HepG2 (cell line): Measurements from ENCODE around the gene KRTAP10-4. TPM values are rescaled to one million over a fixed set of nuclear protein-coding genes. Genes with fewer than 3 reads are reported as not detected.

ENCODE experiments used
- ATAC-seq: fragments of 200-7000 bp; cut with Tn5 transposase; 3 replicates; pipeline ENCODE4 v1.9.1; 2020; ENCODE audit warnings: mild to moderate bottlenecking, moderate library complexity
- BruUV-seq: library from RNA; stranded (reverse); fragments of 400-500 nt; replicated peaks from 2 replicates; lab custom pipeline; 2021; lab: Mats Ljungman, UMichigan
- CTCF ChIA-PET: fragments of 300-600 bp; formaldehyde crosslinking; extraction: SDS; loops from one replicate; lab custom pipeline; 2021; ENCODE audit warnings: low total read pairs, inconsistent platforms, low intra/inter-chr PET ratio; lab: Yijun Ruan, JAX
- POLR2A ChIA-PET: fragments of 350-600 bp; sonication (Branson Sonifier 250); formaldehyde crosslinking; loops from one replicate; lab custom pipeline; 2020; ENCODE audit warnings: antibody characterized with exemption, inconsistent platforms; lab: Yijun Ruan, JAX
- DNase-seq: peaks from one replicate; pipeline ENCODE4 v3.0.0-alpha.2; 2015; ENCODE audit warnings: low spot score
- FAIRE-seq: peaks from 3 replicates; lab custom pipeline; 2011; peaks lifted over from hg19 to GRCh38; lab: Jason Lieb, UNC
- H2AFZ ChIP-seq: one replicate; pipeline ENCODE4 v1.6.1; 2011; ENCODE audit warnings: low read length, inconsistent platforms
- H3K27ac ChIP-seq: fragments of 300-600 bp; 3 replicates; pipeline ENCODE4 v1.8.0; 2011; ENCODE audit warnings: mixed run types, mild to moderate bottlenecking, mixed read lengths, low read length, inconsistent platforms; ENCODE audit not compliant: insufficient read depth; ENCODE audit errors: extremely low read length
- H3K27me3 ChIP-seq, 2 experiments: fragments of 200-600 bp in 1 of 2; 2 replicates in 1 of 2; 3 replicates in 1 of 2; pipeline versions ENCODE4 v1.6.0 to v1.8.0; 2011; ENCODE audit warnings: low read length in 2 of 2, mild to moderate bottlenecking in 2 of 2, moderate library complexity in 2 of 2, inconsistent platforms in 1 of 2; ENCODE audit not compliant: insufficient read depth in 2 of 2, control insufficient read depth in 1 of 2
- H3K36me3 ChIP-seq, 2 experiments: fragments of 200-600 bp in 1 of 2; replicated peaks in 1 of 2; 2 replicates in 1 of 2; 3 replicates in 1 of 2; pipeline versions ENCODE4 v1.5.1 to v1.8.0; 2011; ENCODE audit warnings: low read length in 2 of 2, inconsistent platforms in 1 of 2; ENCODE audit not compliant: insufficient read depth in 2 of 2, control insufficient read depth in 1 of 2
- H3K4me1 ChIP-seq: 2 replicates; pipeline ENCODE4 v1.5.1; 2012; ENCODE audit warnings: low read length, inconsistent platforms; ENCODE audit not compliant: insufficient read depth
- H3K4me2 ChIP-seq: 2 replicates; pipeline ENCODE4 v1.6.0; 2011; ENCODE audit warnings: low read depth, low read length, inconsistent platforms
- H3K4me3 ChIP-seq, 3 experiments: fragments of 200-600 bp in 1 of 3; sonication (generic), shearing (Covaris generic) in 1 of 3; replicated peaks in 1 of 3; 2 replicates each; pipeline ENCODE4 v1.5.1; 2011 to 2016; ENCODE audit warnings: low read length in 3 of 3, inconsistent platforms in 2 of 3, low read depth in 2 of 3, mild to moderate bottlenecking in 2 of 3, control low read depth in 1 of 3, mixed read lengths in 1 of 3; ENCODE audit not compliant: insufficient read depth in 1 of 3
- H3K79me2 ChIP-seq: one replicate; pipeline ENCODE4 v1.6.1; 2011; ENCODE audit warnings: low read length, inconsistent platforms; ENCODE audit not compliant: insufficient read depth
- H3K9ac ChIP-seq: 2 replicates; pipeline ENCODE4 v1.6.0; 2011; ENCODE audit warnings: mild to moderate bottlenecking, low read depth, low read length, inconsistent platforms; ENCODE audit not compliant: insufficient read depth
- H3K9me3 ChIP-seq: 2 replicates; pipeline ENCODE4 v1.5.1; 2012; ENCODE audit warnings: mild to moderate bottlenecking, low read length
- H4K20me1 ChIP-seq: 2 replicates; pipeline ENCODE4 v1.6.0; 2011; ENCODE audit warnings: inconsistent platforms, mild to moderate bottlenecking, low read length, moderate library complexity; ENCODE audit not compliant: insufficient read depth
- CC2D1A ChIP-seq: sonication (generic); formaldehyde crosslinking; IDR thresholded peaks from 2 replicates; pipeline ENCODE4 v1.8.1; 2023; ENCODE audit warnings: mild to moderate bottlenecking, missing genetic modification reagents
- MEF2D ChIP-seq: sonication (generic); formaldehyde crosslinking; IDR thresholded peaks from 2 replicates; pipeline ENCODE4 v1.5.1; 2020; ENCODE audit warnings: mild to moderate bottlenecking, missing genetic modification reagents
- NCOR1 ChIP-seq: fragments of 200-600 bp; sonication (generic); IDR thresholded peaks from 2 replicates; pipeline ENCODE4 v1.7.0; 2017; ENCODE audit warnings: antibody characterized with exemption, low read length, borderline replicate concordance
- PPARG ChIP-seq: conservative IDR thresholded peaks from 2 replicates; pipeline ENCODE4 v1.6.1; 2016; ENCODE audit warnings: missing biosample characterization, missing genetic modification reagents
- TBP ChIP-seq: sonication (generic); formaldehyde crosslinking; IDR thresholded peaks from 2 replicates; pipeline ENCODE4 v1.5.0; 2020; ENCODE audit warnings: missing genetic modification reagents
- TBX3 ChIP-seq: fragments of 450-650 bp; IDR thresholded peaks from 2 replicates; pipeline ENCODE4 v1.6.1; 2017; ENCODE audit warnings: antibody characterized with exemption, mild to moderate bottlenecking, inconsistent platforms, borderline replicate concordance
- ZNF615 ChIP-seq: sonication (generic); formaldehyde crosslinking; IDR thresholded peaks from 2 replicates; pipeline ENCODE4 v1.5.0; 2020; ENCODE audit warnings: mild to moderate bottlenecking, missing genetic modification reagents, borderline replicate concordance
- ZNF780A ChIP-seq: sonication (generic); formaldehyde crosslinking; IDR thresholded peaks from 2 replicates; pipeline ENCODE4 v1.8.0; 2022; ENCODE audit warnings: mild to moderate bottlenecking, missing genetic modification reagents, moderate library complexity
- WGBS: methylation state at CpG from one replicate; pipeline ENCODE4 v1.1.6; 2017; ENCODE audit warnings: low lambda C conversion rate; 5-methylcytosine and 5-hydroxymethylcytosine counted together
- in situ Hi-C: cut with HindIII; loops from 2 replicates; pipeline ENCODE4 v1.10.0; 2017; ENCODE audit warnings: low pct_unique_long_range_greater_than_20kb; ENCODE audit not compliant: extremely low pct_ligation_motif_present
- intact Hi-C: fragments of 100-400 bp; cut with micrococcal nuclease; formaldehyde crosslinking; loops from one replicate; pipeline ENCODE4 v1.10.0; 2022; ENCODE audit not compliant: unreplicated experiment
- polyA plus RNA-seq, 8 experiments: library from polyadenylated mRNA; depleted of rRNA in 3 of 8; stranded (reverse) in 7 of 8; unstranded in 1 of 8; fragments of >200 nt; fragmentation: Illumina TruSeq in 4 of 8; extraction: Trizol in 4 of 8; gene quantifications; 2 replicates each; pipeline versions ENCODE4 v1.2.1 to v1.2.3, GENCODE V29; 2011 to 2016; ENCODE audit warnings: low read depth in 4 of 8, missing spikeins in 1 of 8, mixed read lengths in 1 of 8; ENCODE audit not compliant: insufficient read depth in 1 of 8
- total RNA-seq, 5 experiments: library from RNA; depleted of rRNA; stranded (reverse); fragments of >200 nt; fragmentation: Illumina TruSeq; extraction: Trizol; gene quantifications; 2 replicates each; pipeline ENCODE4 v1.2.3, GENCODE V29; 2016; ENCODE audit warnings: low read depth in 1 of 5

The KRTAP10-4 gene
- total and polyA plus RNA-seq, 2 of the 13 experiments (the other 11 are each of a cell fraction or from before 2014, with no cell fraction given): not detected

- TF ChIP-seq TBX3: no peak
- TF ChIP-seq PPARG (CRISPR knock-in tag): no peak
- no peak for TF ChIP-seq CC2D1A (CRISPR knock-in tag)
- TF ChIP-seq NCOR1: no peak
- no peak for TF ChIP-seq TBP (CRISPR knock-in tag)
- no peak for TF ChIP-seq ZNF780A (CRISPR knock-in tag)
Observed at GRCh38 chr21:44537930-44538911, 35.3 kb upstream of the KRTAP10-4 start (continued).

- ATAC-seq: no peak; the same call in 2 of the 3 replicates
- Histone ChIP-seq H3K4me3 (no peak overlapping the region), H3K4me1 (no peaks in the 10 kb centered on the region), H3K27me3 (no peaks in the 10 kb centered on the region; a peak in 2 of 5 replicates), H3K79me2 (no peaks in the 10 kb centered on the region), H2AFZ (no peak overlapping the region), H3K36me3 (no peaks in the 10 kb centered on the region), H3K27ac (no peak overlapping the region), H3K4me2 (no peak overlapping the region), H3K9me3 (peaks cover 17% of the 10 kb centered on the region; the same call in 1 of the 2 replicates), H4K20me1 (no peaks in the 10 kb centered on the region), H3K9ac (no peak overlapping the region)
- intact Hi-C loops (no loop called here), in situ Hi-C loops (no loop called here)
- CTCF ChIA-PET: no interaction called here
- POLR2A ChIA-PET: no interaction called here
- DNase-seq: no peak
- TF ChIP-seq MEF2D (no peak), ZNF615 (CRISPR knock-in tag) (no peak)
- no TSS peak for BruUV-seq
- WGBS: 47% methylated on average over 5 of the region's 14 CpGs
- no peak for FAIRE-seq
Observed at GRCh38 chr21:44539046-44539445, 34.5 kb upstream of the KRTAP10-4 start.
